ENCODE data around the gene SPOUT1.

DNA sequence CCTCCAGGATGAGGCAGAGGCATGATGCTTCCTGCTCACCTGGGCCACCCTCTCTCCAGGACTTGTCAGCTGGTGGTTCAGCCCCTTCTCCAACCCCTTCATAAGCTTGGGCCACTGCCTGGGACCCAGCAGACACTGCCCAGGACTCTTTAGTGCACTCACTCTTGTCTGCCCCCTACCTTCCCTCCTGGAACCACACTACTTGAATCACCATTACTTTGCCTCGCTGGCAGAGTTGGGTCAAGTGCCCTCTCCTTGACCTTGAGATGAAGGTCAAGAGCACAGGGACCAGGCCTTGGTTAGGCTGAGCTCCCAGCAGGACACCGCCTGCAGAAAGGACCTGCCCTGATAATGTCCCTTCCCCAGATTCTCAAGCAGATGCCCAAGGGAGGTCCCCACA lies 19.8 kb downstream of the SPOUT1 start:
- TF ChIP-seq EZH2phosphoT487 (conservative IDR thresholded peaks at IDR 0.05; ENCODE audit: low read length) (no peak), CTCF (IDR thresholded peaks at IDR 0.05; ENCODE audit: insufficient read depth, low read length, poor library complexity, severe bottlenecking) (no peak)

Data from SU-DHL-6 (cell line).